Measurements from ENCODE around the gene KLHL5. TPM values are rescaled to one million over a fixed set of nuclear protein-coding genes. Genes with fewer than 3 reads are reported as not detected.

The KLHL5 gene
- total and polyA plus RNA-seq, 5 donors from 2014 or later: 6.8 to 21.5 (median 8.2) TPM

- H3K36me3 ChIP-seq (ENCODE audit: control insufficient read depth, insufficient read depth, low read length): no peaks in the 10 kb centered on the region
- H3K9me3 Mint-ChIP-seq: peaks cover 0 to 2% (median 0%) of the 10 kb centered on the region in 7 donors
- H3K27me3 Mint-ChIP-seq: no peaks in the 10 kb centered on the region
- peak overlapping the region; percentile 88 to 96 (median 94) for H3K4me3 Mint-ChIP-seq
- peaks cover 37% of the 10 kb centered on the region for H3K4me1 ChIP-seq (ENCODE audit: control insufficient read depth, insufficient read depth, low read length, poor library complexity, severe bottlenecking)
- peak; percentile 22 to 35 for ATAC-seq (ENCODE audit: low read depth in 2 of 2)
- H3K4me1 Mint-ChIP-seq: peaks cover 25 to 55% (median 45%) of the 10 kb centered on the region in 4 donors
- H3K27me3 ChIP-seq (ENCODE audit: control insufficient read depth, insufficient read depth, low read length): no peaks in the 10 kb centered on the region
- peak in 1 of 3 donors; percentile 55 for DNase-seq
- peak overlapping the region; percentile 87 for H3K4me3 ChIP-seq (ENCODE audit: low read depth, low read length)
- H3K27ac ChIP-seq (ENCODE audit: insufficient read depth, low read length, poor library complexity, severe bottlenecking): peak overlapping the region; percentile 86
- H3K9me3 ChIP-seq (ENCODE audit: control insufficient read depth in 2 of 2, low read length in 2 of 2): no peaks in the 10 kb centered on the region
- H3K27ac Mint-ChIP-seq: peak overlapping the region; percentile 84 to 98 (median 88)
- H3K36me3 Mint-ChIP-seq: no peaks in the 10 kb centered on the region
These were observed 16.8 kb upstream of the KLHL5 start for GRCh38 chr4:39044956-39045826.

DNA sequence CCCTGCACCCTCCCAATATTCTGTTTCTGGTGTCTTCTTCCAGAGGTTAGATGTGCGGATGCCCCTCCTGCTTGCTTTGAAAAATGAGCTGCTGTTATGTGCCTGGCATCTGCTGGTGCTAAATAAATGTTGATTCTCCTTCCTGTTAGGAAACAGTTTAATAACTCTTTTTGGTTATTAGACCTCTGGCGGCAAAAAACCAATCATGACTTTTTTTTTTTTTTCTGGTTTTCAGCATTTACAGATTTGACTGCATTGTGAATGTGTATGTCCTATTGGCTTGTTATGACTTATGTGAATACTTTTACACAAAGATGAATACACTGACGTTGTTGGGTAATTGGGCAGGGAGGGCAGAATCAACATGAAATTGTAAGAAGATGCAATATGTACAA is 16.2 kb upstream of the KLHL5 start:
- DNase-seq (peak; percentile 19 to 57 (median 56)), ATAC-seq (ENCODE audit: low read depth in 2 of 2) (no peak)
- peak overlapping the region; percentile 88 to 96 (median 94) for H3K4me3 Mint-ChIP-seq
- Histone ChIP-seq H3K36me3 (ENCODE audit: control insufficient read depth, insufficient read depth, low read length) (no peaks in the 10 kb centered on the region), H3K27ac (ENCODE audit: insufficient read depth, low read length, poor library complexity, severe bottlenecking) (peak overlapping the region; percentile 86), H3K9me3 (ENCODE audit: control insufficient read depth in 2 of 2, low read length in 2 of 2) (no peaks in the 10 kb centered on the region), H3K4me3 (ENCODE audit: low read depth, low read length) (peak overlapping the region; percentile 87), H3K4me1 (ENCODE audit: control insufficient read depth, insufficient read depth, low read length, poor library complexity, severe bottlenecking) (peaks cover 37% of the 10 kb centered on the region), H3K27me3 (ENCODE audit: control insufficient read depth, insufficient read depth, low read length) (no peaks in the 10 kb centered on the region)
- peak overlapping the region; percentile 84 to 98 (median 88) for H3K27ac Mint-ChIP-seq
- H3K27me3 Mint-ChIP-seq: no peaks in the 10 kb centered on the region
- H3K9me3 Mint-ChIP-seq: peaks cover 0 to 2% (median 0%) of the 10 kb centered on the region in 7 donors
- H3K4me1 Mint-ChIP-seq: peaks cover 27 to 60% (median 46%) of the 10 kb centered on the region in 4 donors
- H3K36me3 Mint-ChIP-seq: no peaks in the 10 kb centered on the region

- Histone ChIP-seq H3K4me3 (ENCODE audit: low read depth, low read length) (peak overlapping the region; percentile 87), H3K27ac (ENCODE audit: insufficient read depth, low read length, poor library complexity, severe bottlenecking) (peak overlapping the region; percentile 86), H3K36me3 (ENCODE audit: control insufficient read depth, insufficient read depth, low read length) (no peaks in the 10 kb centered on the region), H3K4me1 (ENCODE audit: control insufficient read depth, insufficient read depth, low read length, poor library complexity, severe bottlenecking) (peaks cover 37% of the 10 kb centered on the region), H3K27me3 (ENCODE audit: control insufficient read depth, insufficient read depth, low read length) (no peaks in the 10 kb centered on the region), H3K9me3 (ENCODE audit: control insufficient read depth in 2 of 2, low read length in 2 of 2) (no peaks in the 10 kb centered on the region)
- H3K4me1 Mint-ChIP-seq: peaks cover 31 to 62% (median 46%) of the 10 kb centered on the region in 4 donors
- DNase-seq: no peak
- peak overlapping the region; percentile 88 to 96 (median 94) for H3K4me3 Mint-ChIP-seq
- peaks cover 0 to 2% (median 0%) of the 10 kb centered on the region in 7 donors for H3K9me3 Mint-ChIP-seq
- H3K27me3 Mint-ChIP-seq: no peaks in the 10 kb centered on the region
- H3K36me3 Mint-ChIP-seq: no peaks in the 10 kb centered on the region
- peak overlapping the region; percentile 84 to 98 (median 88) for H3K27ac Mint-ChIP-seq
- no peak for ATAC-seq (ENCODE audit: low read depth in 2 of 2)
These were observed 15.8 kb upstream of the KLHL5 start for GRCh38 chr4:39046249-39046648.

DNA sequence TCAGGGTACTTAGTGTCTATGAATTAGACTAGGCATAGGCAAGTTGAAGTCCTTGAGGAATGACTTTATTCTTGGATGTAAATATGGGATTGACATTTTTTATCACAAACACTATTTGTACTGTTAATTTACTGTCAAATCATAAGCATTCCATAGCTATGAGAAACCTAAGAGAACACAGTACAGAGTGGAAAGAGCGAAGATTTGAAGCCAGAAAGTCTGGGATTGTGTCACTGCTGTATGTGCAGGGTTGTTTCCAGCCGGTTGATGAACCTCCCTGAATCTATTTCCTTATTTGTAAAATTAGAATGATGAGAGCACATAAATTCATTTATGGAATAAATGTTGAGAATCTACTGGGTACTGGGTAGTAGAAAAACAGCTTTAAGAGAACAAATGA is 14.4 kb upstream of the KLHL5 start:
- ATAC-seq (ENCODE audit: low read depth in 2 of 2): no peak

GRCh38 chr4:39048311-39048710 is 13.7 kb upstream of the KLHL5 start:
- peaks cover 0 to 2% (median 0%) of the 10 kb centered on the region in 7 donors for H3K9me3 Mint-ChIP-seq
- H3K36me3 Mint-ChIP-seq: no peaks in the 10 kb centered on the region
- peaks cover 40 to 70% (median 51%) of the 10 kb centered on the region in 4 donors for H3K4me1 Mint-ChIP-seq
- ATAC-seq (ENCODE audit: low read depth in 2 of 2) (no peak), DNase-seq (peak in 2 of 3 donors; percentile 38 to 59)
- Histone ChIP-seq H3K4me3 (ENCODE audit: low read depth, low read length) (peak overlapping the region; percentile 46), H3K9me3 (ENCODE audit: control insufficient read depth in 2 of 2, low read length in 2 of 2) (no peaks in the 10 kb centered on the region), H3K4me1 (ENCODE audit: control insufficient read depth, insufficient read depth, low read length, poor library complexity, severe bottlenecking) (peaks cover 37% of the 10 kb centered on the region), H3K27ac (ENCODE audit: insufficient read depth, low read length, poor library complexity, severe bottlenecking) (no peak overlapping the region), H3K27me3 (ENCODE audit: control insufficient read depth, insufficient read depth, low read length) (no peaks in the 10 kb centered on the region), H3K36me3 (ENCODE audit: control insufficient read depth, insufficient read depth, low read length) (no peaks in the 10 kb centered on the region)
- H3K27ac Mint-ChIP-seq: peak overlapping the region; percentile 5 to 76 (median 27)
- H3K4me3 Mint-ChIP-seq: peak overlapping the region in 3 of 4 donors; percentile 25 to 88 (median 52)
- H3K27me3 Mint-ChIP-seq: no peaks in the 10 kb centered on the region

More for the DNA sequence above, 14.4 kb upstream of the KLHL5 start:
- Mint-ChIP-seq H3K36me3 (no peaks in the 10 kb centered on the region), H3K9me3 (peaks cover 0 to 2% (median 0%) of the 10 kb centered on the region in 7 donors), H3K4me3 (peak overlapping the region; percentile 9 to 88 (median 52)), H3K4me1 (peaks cover 38 to 67% (median 49%) of the 10 kb centered on the region in 4 donors), H3K27ac (peak overlapping the region; percentile 5 to 71 (median 27)), H3K27me3 (no peaks in the 10 kb centered on the region)
- no peak for DNase-seq
- Histone ChIP-seq H3K4me3 (ENCODE audit: low read depth, low read length) (peak overlapping the region; percentile 46), H3K4me1 (ENCODE audit: control insufficient read depth, insufficient read depth, low read length, poor library complexity, severe bottlenecking) (peaks cover 37% of the 10 kb centered on the region), H3K9me3 (ENCODE audit: control insufficient read depth in 2 of 2, low read length in 2 of 2) (no peaks in the 10 kb centered on the region), H3K27ac (ENCODE audit: insufficient read depth, low read length, poor library complexity, severe bottlenecking) (no peak overlapping the region), H3K27me3 (ENCODE audit: control insufficient read depth, insufficient read depth, low read length) (no peaks in the 10 kb centered on the region), H3K36me3 (ENCODE audit: control insufficient read depth, insufficient read depth, low read length) (no peaks in the 10 kb centered on the region)

DNA sequence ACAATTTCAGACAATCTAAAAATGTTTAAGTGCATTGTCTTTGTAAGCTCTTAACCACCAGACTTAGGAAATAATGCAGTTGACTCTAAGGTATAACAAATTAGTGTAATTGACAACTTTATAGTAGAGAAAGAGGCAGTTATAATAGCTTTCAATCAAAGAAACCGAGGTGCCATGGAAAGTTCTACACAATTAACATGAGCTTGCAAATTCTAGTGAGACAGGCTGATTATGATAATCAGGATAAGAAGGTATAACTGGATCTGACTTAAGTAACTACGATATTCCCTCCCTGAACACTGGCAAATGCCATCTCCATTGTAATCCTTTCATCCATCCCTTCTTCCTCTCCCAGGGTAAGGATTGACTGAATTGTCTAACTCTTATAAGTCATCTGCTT is 11.4 kb upstream of the KLHL5 start:
- H3K9me3 Mint-ChIP-seq: no peaks in the 10 kb centered on the region
- Histone ChIP-seq H3K27me3 (ENCODE audit: control insufficient read depth, insufficient read depth, low read length) (no peaks in the 10 kb centered on the region), H3K4me1 (ENCODE audit: control insufficient read depth, insufficient read depth, low read length, poor library complexity, severe bottlenecking) (peaks cover 25% of the 10 kb centered on the region), H3K36me3 (ENCODE audit: control insufficient read depth, insufficient read depth, low read length) (no peaks in the 10 kb centered on the region), H3K4me3 (ENCODE audit: low read depth, low read length) (no peak overlapping the region), H3K27ac (ENCODE audit: insufficient read depth, low read length, poor library complexity, severe bottlenecking) (no peak overlapping the region), H3K9me3 (ENCODE audit: control insufficient read depth in 2 of 2, low read length in 2 of 2) (no peaks in the 10 kb centered on the region)
- H3K27ac Mint-ChIP-seq: peak overlapping the region in 1 of 3 donors; percentile 29
- H3K36me3 Mint-ChIP-seq: no peaks in the 10 kb centered on the region
- ATAC-seq (ENCODE audit: low read depth in 2 of 2) (no peak), DNase-seq (no peak)
- H3K4me3 Mint-ChIP-seq: no peak overlapping the region
- H3K4me1 Mint-ChIP-seq: peaks cover 45 to 65% (median 55%) of the 10 kb centered on the region in 4 donors
- no peaks in the 10 kb centered on the region for H3K27me3 Mint-ChIP-seq

DNA sequence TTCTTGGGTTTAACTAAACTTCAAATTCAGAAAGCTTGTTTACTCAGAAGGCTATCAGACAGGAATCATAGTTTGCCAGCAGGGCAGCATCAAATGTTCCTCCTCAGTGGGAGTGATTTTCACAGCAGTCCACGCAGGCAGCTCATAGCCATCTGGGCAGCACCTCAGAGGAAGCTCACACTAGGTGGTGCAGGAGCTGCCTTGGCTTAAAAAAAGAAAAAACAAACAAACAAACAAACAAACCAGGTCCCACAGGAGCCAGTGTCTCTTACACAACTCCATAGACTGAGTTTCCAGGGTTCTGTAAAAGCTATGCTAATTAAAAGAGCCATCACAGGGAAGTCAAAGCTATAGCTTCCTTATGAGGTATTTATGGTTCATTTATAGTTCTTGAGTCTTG is 10.5 kb upstream of the KLHL5 start:
- Histone ChIP-seq H3K27ac (ENCODE audit: insufficient read depth, low read length, poor library complexity, severe bottlenecking) (no peak overlapping the region), H3K4me1 (ENCODE audit: control insufficient read depth, insufficient read depth, low read length, poor library complexity, severe bottlenecking) (peaks cover 17% of the 10 kb centered on the region), H3K36me3 (ENCODE audit: control insufficient read depth, insufficient read depth, low read length) (no peaks in the 10 kb centered on the region), H3K27me3 (ENCODE audit: control insufficient read depth, insufficient read depth, low read length) (no peaks in the 10 kb centered on the region), H3K9me3 (ENCODE audit: control insufficient read depth in 2 of 2, low read length in 2 of 2) (no peaks in the 10 kb centered on the region), H3K4me3 (ENCODE audit: low read depth, low read length) (no peak overlapping the region)
- Mint-ChIP-seq H3K27ac (no peak overlapping the region), H3K4me1 (peaks cover 40 to 57% (median 50%) of the 10 kb centered on the region in 4 donors), H3K9me3 (no peaks in the 10 kb centered on the region), H3K4me3 (no peak overlapping the region), H3K27me3 (no peaks in the 10 kb centered on the region), H3K36me3 (peaks cover 3% of the 10 kb centered on the region)
- ATAC-seq (ENCODE audit: low read depth in 2 of 2): no peak
- DNase-seq: no peak

Data from CD4-positive, CD25-positive, alpha-beta regulatory T cell (primary cell).